ENCODE data around the gene KLK6. TPM values are rescaled to one million over a fixed set of nuclear protein-coding genes. Genes with fewer than 3 reads are reported as not detected.

Gene KLK6
- total RNA-seq, 1 donor from 2014 or later = 3.5 TPM

GRCh38 chr19:50962245-50962644, 7.1 kb downstream of the KLK6 start:
- Mint-ChIP-seq H3K27me3 (ENCODE audit: low read depth, unreplicated experiment) (peaks cover 40% of the 10 kb centered on the region), H3K36me3 (ENCODE audit: low read depth, unreplicated experiment) (no peaks in the 10 kb centered on the region), H3K4me1 (ENCODE audit: low read depth, unreplicated experiment) (no peaks in the 10 kb centered on the region), H3K4me3 (ENCODE audit: unreplicated experiment) (no peak overlapping the region), H3K27ac (ENCODE audit: unreplicated experiment) (no peak overlapping the region), H3K9me3 (ENCODE audit: unreplicated experiment) (peaks cover 9% of the 10 kb centered on the region)
- no peak overlapping the region for H3K27ac ChIP-seq (ENCODE audit: low read depth, low read length)
- H3K4me2 ChIP-seq (ENCODE audit: low read length) = no peak overlapping the region
- FAIRE-seq (no peak), DNase-seq (ENCODE audit: low read depth) (no peak)
- H2AFZ ChIP-seq (ENCODE audit: low read depth, low read length) = no peak overlapping the region
- H3K27me3 ChIP-seq (ENCODE audit: insufficient read depth, low read length) = no peaks in the 10 kb centered on the region
- H3K4me3 ChIP-seq (ENCODE audit: insufficient read depth, low read depth, low read length) = no peak overlapping the region
- H3K9me3 ChIP-seq (ENCODE audit: insufficient read depth, low read depth, low read length) = peaks cover 6% of the 10 kb centered on the region
- H4K20me1 ChIP-seq (ENCODE audit: insufficient read depth, low read length) = no peaks in the 10 kb centered on the region
- no peaks in the 10 kb centered on the region for H3K36me3 ChIP-seq (ENCODE audit: insufficient read depth, low read length)
- TF ChIP-seq EZH2 (IDR thresholded peaks at IDR 0.05; ENCODE audit: insufficient read depth, low read length) = no peak
- no peak for TF ChIP-seq CTCF (IDR thresholded peaks at IDR 0.05; ENCODE audit: insufficient read depth, low read depth, low read length)
- H3K9ac ChIP-seq (ENCODE audit: low read length) = no peak overlapping the region
- H3K79me2 ChIP-seq (ENCODE audit: insufficient read depth, low read length) = no peaks in the 10 kb centered on the region
- no peaks in the 10 kb centered on the region for H3K4me1 ChIP-seq (ENCODE audit: insufficient read depth, low read length)

- H3K4me2 ChIP-seq (ENCODE audit: low read length) = no peak overlapping the region
- Mint-ChIP-seq H3K27me3 (ENCODE audit: low read depth, unreplicated experiment) (peaks cover 32% of the 10 kb centered on the region), H3K9me3 (ENCODE audit: unreplicated experiment) (peaks cover 9% of the 10 kb centered on the region), H3K4me3 (ENCODE audit: unreplicated experiment) (no peak overlapping the region), H3K36me3 (ENCODE audit: low read depth, unreplicated experiment) (no peaks in the 10 kb centered on the region), H3K4me1 (ENCODE audit: low read depth, unreplicated experiment) (no peaks in the 10 kb centered on the region), H3K27ac (ENCODE audit: unreplicated experiment) (no peak overlapping the region)
- H3K9ac ChIP-seq (ENCODE audit: low read length) = no peak overlapping the region
- peaks cover 6% of the 10 kb centered on the region for H3K9me3 ChIP-seq (ENCODE audit: insufficient read depth, low read depth, low read length)
- no peaks in the 10 kb centered on the region for H3K27me3 ChIP-seq (ENCODE audit: insufficient read depth, low read length)
- H3K27ac ChIP-seq (ENCODE audit: low read depth, low read length) = no peak overlapping the region
- no peaks in the 10 kb centered on the region for H3K36me3 ChIP-seq (ENCODE audit: insufficient read depth, low read length)
- no peaks in the 10 kb centered on the region for H3K79me2 ChIP-seq (ENCODE audit: insufficient read depth, low read length)
- H3K4me3 ChIP-seq (ENCODE audit: insufficient read depth, low read depth, low read length) = no peak overlapping the region
- TF ChIP-seq CTCF (IDR thresholded peaks at IDR 0.05; ENCODE audit: insufficient read depth, low read depth, low read length) (no peak), EZH2 (IDR thresholded peaks at IDR 0.05; ENCODE audit: insufficient read depth, low read length) (no peak)
- no peak overlapping the region for H2AFZ ChIP-seq (ENCODE audit: low read depth, low read length)
- DNase-seq (ENCODE audit: low read depth) (no peak), FAIRE-seq (no peak)
- H4K20me1 ChIP-seq (ENCODE audit: insufficient read depth, low read length) = no peaks in the 10 kb centered on the region
- no peaks in the 10 kb centered on the region for H3K4me1 ChIP-seq (ENCODE audit: insufficient read depth, low read length)
Observed at GRCh38 chr19:50959731-50960500, 9.5 kb downstream of the KLK6 start.

GRCh38 chr19:50957587-50957986, 11.8 kb downstream of the KLK6 start:
- H3K27me3 Mint-ChIP-seq (ENCODE audit: low read depth, unreplicated experiment) = peaks cover 22% of the 10 kb centered on the region
- no peak overlapping the region for H3K27ac ChIP-seq (ENCODE audit: low read depth, low read length)
- no peaks in the 10 kb centered on the region for H3K4me1 ChIP-seq (ENCODE audit: insufficient read depth, low read length)
- peaks cover 6% of the 10 kb centered on the region for H3K9me3 Mint-ChIP-seq (ENCODE audit: unreplicated experiment)
- no peak for DNase-seq (ENCODE audit: low read depth)
- H3K9ac ChIP-seq (ENCODE audit: low read length) = no peak overlapping the region
- H3K4me2 ChIP-seq (ENCODE audit: low read length) = no peak overlapping the region
- no peak for FAIRE-seq
- H4K20me1 ChIP-seq (ENCODE audit: insufficient read depth, low read length) = no peaks in the 10 kb centered on the region
- no peaks in the 10 kb centered on the region for H3K4me1 Mint-ChIP-seq (ENCODE audit: low read depth, unreplicated experiment)
- no peak overlapping the region for H3K4me3 ChIP-seq (ENCODE audit: insufficient read depth, low read depth, low read length)
- H3K36me3 ChIP-seq (ENCODE audit: insufficient read depth, low read length) = no peaks in the 10 kb centered on the region
- H3K36me3 Mint-ChIP-seq (ENCODE audit: low read depth, unreplicated experiment) = no peaks in the 10 kb centered on the region
- no peak overlapping the region for H3K27ac Mint-ChIP-seq (ENCODE audit: unreplicated experiment)
- TF ChIP-seq EZH2 (IDR thresholded peaks at IDR 0.05; ENCODE audit: insufficient read depth, low read length) (no peak), CTCF (IDR thresholded peaks at IDR 0.05; ENCODE audit: insufficient read depth, low read depth, low read length) (no peak)
- no peak overlapping the region for H2AFZ ChIP-seq (ENCODE audit: low read depth, low read length)
- H3K79me2 ChIP-seq (ENCODE audit: insufficient read depth, low read length) = no peaks in the 10 kb centered on the region
- H3K27me3 ChIP-seq (ENCODE audit: insufficient read depth, low read length) = no peaks in the 10 kb centered on the region
- no peak overlapping the region for H3K4me3 Mint-ChIP-seq (ENCODE audit: unreplicated experiment)
- peaks cover 6% of the 10 kb centered on the region for H3K9me3 ChIP-seq (ENCODE audit: insufficient read depth, low read depth, low read length)

Data from astrocyte (in vitro differentiated cells and primary cell).